Hepatocyte (in vitro differentiated cells): ENCODE data around the gene SPACDR.
"Not testable (repeated sequence)": the region's sequence is repeated elsewhere in the genome, so short reads cannot be mapped to it uniquely, and the experiment has no call there.

Source experiments
- EZH2 ChIP-seq: fragments of 200-600 bp; sonication (generic); IDR thresholded peaks from 2 replicates; pipeline ENCODE4 v1.6.1; 2016; ENCODE audit warnings: antibody characterized with exemption, mild to moderate bottlenecking, borderline replicate concordance
- EZH2phosphoT487 ChIP-seq: fragments of 200-600 bp; sonication (generic); IDR thresholded peaks from one replicate; pipeline ENCODE4 v1.6.1; 2018; ENCODE audit warnings: antibody characterized with exemption, mild to moderate bottlenecking, low read depth, moderate library complexity; ENCODE audit not compliant: unreplicated experiment, severe bottlenecking
- TF ChIP-seq, protein P1 (sequence below): fragments of 200-600 bp; sonication (generic); IDR thresholded peaks from 2 replicates; pipeline ENCODE4 v1.5.1; 2016; ENCODE audit warnings: antibody characterized with exemption, mild to moderate bottlenecking; ENCODE audit not compliant: poor library complexity

- not testable (repeated sequence) for TF ChIP-seq EZH2, EZH2phosphoT487
- TF ChIP-seq, protein P1, sequence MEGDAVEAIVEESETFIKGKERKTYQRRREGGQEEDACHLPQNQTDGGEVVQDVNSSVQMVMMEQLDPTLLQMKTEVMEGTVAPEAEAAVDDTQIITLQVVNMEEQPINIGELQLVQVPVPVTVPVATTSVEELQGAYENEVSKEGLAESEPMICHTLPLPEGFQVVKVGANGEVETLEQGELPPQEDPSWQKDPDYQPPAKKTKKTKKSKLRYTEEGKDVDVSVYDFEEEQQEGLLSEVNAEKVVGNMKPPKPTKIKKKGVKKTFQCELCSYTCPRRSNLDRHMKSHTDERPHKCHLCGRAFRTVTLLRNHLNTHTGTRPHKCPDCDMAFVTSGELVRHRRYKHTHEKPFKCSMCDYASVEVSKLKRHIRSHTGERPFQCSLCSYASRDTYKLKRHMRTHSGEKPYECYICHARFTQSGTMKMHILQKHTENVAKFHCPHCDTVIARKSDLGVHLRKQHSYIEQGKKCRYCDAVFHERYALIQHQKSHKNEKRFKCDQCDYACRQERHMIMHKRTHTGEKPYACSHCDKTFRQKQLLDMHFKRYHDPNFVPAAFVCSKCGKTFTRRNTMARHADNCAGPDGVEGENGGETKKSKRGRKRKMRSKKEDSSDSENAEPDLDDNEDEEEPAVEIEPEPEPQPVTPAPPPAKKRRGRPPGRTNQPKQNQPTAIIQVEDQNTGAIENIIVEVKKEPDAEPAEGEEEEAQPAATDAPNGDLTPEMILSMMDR: not testable (repeated sequence)
These were observed 36.7 kb upstream of the SPACDR start for GRCh38 chr7:100500743-100501142.
